ENCODE results near the gene ADAMTS5.

DNA sequence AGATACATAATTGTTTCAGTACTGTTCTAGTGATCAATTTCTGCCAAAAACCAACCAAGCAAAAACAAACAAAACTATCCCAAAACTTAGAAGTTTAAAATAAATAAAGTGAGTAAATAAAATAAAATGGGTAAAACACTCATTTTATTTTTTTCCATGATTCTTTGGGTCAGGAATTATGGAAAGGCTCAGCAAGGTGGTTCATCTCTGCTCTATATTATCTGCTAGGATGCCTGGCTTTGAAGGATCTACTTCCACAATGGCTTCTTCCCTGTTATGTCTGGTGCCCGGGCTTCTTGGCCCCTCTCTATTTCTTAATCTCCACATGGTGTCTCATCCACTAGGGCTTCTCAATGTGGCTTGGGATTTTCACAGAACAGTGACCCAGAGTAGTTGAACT, 92.5 kb downstream of the ADAMTS5 start:
- TF ChIP-seq, protein P1, sequence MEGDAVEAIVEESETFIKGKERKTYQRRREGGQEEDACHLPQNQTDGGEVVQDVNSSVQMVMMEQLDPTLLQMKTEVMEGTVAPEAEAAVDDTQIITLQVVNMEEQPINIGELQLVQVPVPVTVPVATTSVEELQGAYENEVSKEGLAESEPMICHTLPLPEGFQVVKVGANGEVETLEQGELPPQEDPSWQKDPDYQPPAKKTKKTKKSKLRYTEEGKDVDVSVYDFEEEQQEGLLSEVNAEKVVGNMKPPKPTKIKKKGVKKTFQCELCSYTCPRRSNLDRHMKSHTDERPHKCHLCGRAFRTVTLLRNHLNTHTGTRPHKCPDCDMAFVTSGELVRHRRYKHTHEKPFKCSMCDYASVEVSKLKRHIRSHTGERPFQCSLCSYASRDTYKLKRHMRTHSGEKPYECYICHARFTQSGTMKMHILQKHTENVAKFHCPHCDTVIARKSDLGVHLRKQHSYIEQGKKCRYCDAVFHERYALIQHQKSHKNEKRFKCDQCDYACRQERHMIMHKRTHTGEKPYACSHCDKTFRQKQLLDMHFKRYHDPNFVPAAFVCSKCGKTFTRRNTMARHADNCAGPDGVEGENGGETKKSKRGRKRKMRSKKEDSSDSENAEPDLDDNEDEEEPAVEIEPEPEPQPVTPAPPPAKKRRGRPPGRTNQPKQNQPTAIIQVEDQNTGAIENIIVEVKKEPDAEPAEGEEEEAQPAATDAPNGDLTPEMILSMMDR (IDR thresholded peaks at IDR 0.05; ENCODE audit: insufficient read depth, low read depth, low read length) = no peak
- TF ChIP-seq EZH2 (IDR thresholded peaks at IDR 0.05; ENCODE audit: insufficient read depth, low read length) = no peak

Data from astrocyte (in vitro differentiated cells and primary cell).